ENCODE data around the gene GRIP2.

- no peak for TF ChIP-seq CTCF (conservative IDR thresholded peaks at IDR 0.05; ENCODE audit: low read length)
- TF ChIP-seq EZH2phosphoT487 (IDR thresholded peaks at IDR 0.05; ENCODE audit: borderline replicate concordance, low read depth, low read length): no peak
Measured at GRCh38 chr3:14481646-14482036, 58.5 kb downstream of the GRIP2 start.

Measured in OCI-LY7 (cell line).